DOHH2 (cell line): ENCODE results near the gene COMMD7.

Source experiments
- H3F3A ChIP-seq: fragments of 200-600 bp; sonication (generic), shearing (Covaris generic); 2 replicates; pipeline ENCODE4 v1.6.0; 2016; ENCODE audit warnings: antibody characterized with exemption, mild to moderate bottlenecking; ENCODE audit not compliant: control insufficient read depth, insufficient read depth
- H3K27ac ChIP-seq: fragments of 200-600 bp; sonication (generic); 2 replicates; pipeline ENCODE4 v1.5.1; 2014; ENCODE audit warnings: low read depth, mild to moderate bottlenecking, low read length, moderate library complexity
- H3K27me3 ChIP-seq: fragments of 200-600 bp; sonication (generic); 2 replicates; pipeline ENCODE4 v1.6.1; 2014; ENCODE audit warnings: mild to moderate bottlenecking, low read length, mixed read lengths; ENCODE audit not compliant: control insufficient read depth
- H3K36me3 ChIP-seq: fragments of 200-600 bp; sonication (generic); 2 replicates; pipeline ENCODE4 v1.6.1; 2014; ENCODE audit warnings: mild to moderate bottlenecking, low read length, moderate library complexity, mixed read lengths; ENCODE audit not compliant: control insufficient read depth
- H3K4me1 ChIP-seq: fragments of 200-600 bp; sonication (generic); 2 replicates; pipeline ENCODE4 v1.6.1; 2014; ENCODE audit warnings: mild to moderate bottlenecking, low read length, mixed read lengths; ENCODE audit not compliant: control insufficient read depth
- H3K4me2 ChIP-seq: fragments of 200-600 bp; sonication (generic); 2 replicates; pipeline ENCODE4 v1.6.0; 2014; ENCODE audit warnings: mild to moderate bottlenecking, low read length, moderate library complexity
- H3K4me3 ChIP-seq: fragments of 200-600 bp; sonication (generic); 2 replicates; pipeline ENCODE4 v1.5.1; 2014; ENCODE audit warnings: mild to moderate bottlenecking, low read length, mixed read lengths
- H3K79me2 ChIP-seq: fragments of 200-600 bp; sonication (generic); 2 replicates; pipeline ENCODE4 v1.6.1; 2014; ENCODE audit warnings: mild to moderate bottlenecking, low read length, mixed read lengths; ENCODE audit not compliant: control insufficient read depth
- H3K9me2 ChIP-seq: fragments of 200-600 bp; sonication (generic); replicated peaks from 2 replicates; pipeline ENCODE4 v1.6.1; 2014; ENCODE audit warnings: mild to moderate bottlenecking, low read length, mixed read lengths; ENCODE audit not compliant: control insufficient read depth
- H3K9me3 ChIP-seq: fragments of 200-600 bp; sonication (generic); 2 replicates; pipeline ENCODE4 v1.6.1; 2014; ENCODE audit warnings: antibody characterized with exemption, low read length, mixed read lengths; ENCODE audit not compliant: control insufficient read depth, insufficient read depth
- H4K20me1 ChIP-seq: fragments of 200-600 bp; sonication (generic); 2 replicates; pipeline ENCODE4 v1.6.0; 2014; ENCODE audit warnings: low read depth, mild to moderate bottlenecking, antibody characterized with exemption, low read length, moderate library complexity; ENCODE audit not compliant: control insufficient read depth, insufficient read depth
- EZH2phosphoT487 ChIP-seq: fragments of 200-600 bp; sonication (generic); IDR thresholded peaks from 2 replicates; pipeline ENCODE4 v1.6.1; 2017; ENCODE audit warnings: borderline replicate concordance, mild to moderate bottlenecking, antibody characterized with exemption, low read length, moderate library complexity, mixed read lengths
- TF ChIP-seq, protein P1 (sequence below): fragments of 200-600 bp; sonication (generic); IDR thresholded peaks from one replicate; pipeline ENCODE4 v1.5.1; 2014; ENCODE audit warnings: antibody characterized with exemption, mild to moderate bottlenecking, low read depth, low read length; ENCODE audit not compliant: poor library complexity, severe bottlenecking

COMMD7 gene

DNA sequence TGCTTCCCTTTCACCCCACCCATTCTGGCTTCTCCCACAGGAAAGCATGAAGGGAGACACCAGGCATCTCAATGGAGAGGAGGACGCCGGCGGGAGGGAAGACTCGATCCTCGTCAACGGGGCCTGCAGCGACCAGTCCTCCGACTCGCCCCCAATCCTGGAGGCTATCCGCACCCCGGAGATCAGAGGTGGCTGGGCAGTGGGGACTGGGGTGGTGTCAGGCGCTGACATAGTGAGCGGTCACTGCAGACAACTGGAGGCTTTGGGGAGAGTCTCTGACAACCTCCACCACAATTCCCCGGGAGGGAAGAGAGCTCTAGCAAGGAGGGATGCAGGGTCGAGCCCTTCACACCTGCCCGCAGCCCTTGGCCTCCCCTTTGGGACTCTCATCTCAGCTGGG, 37.0 kb upstream of the COMMD7 start:
- Histone ChIP-seq H3K9me2 (no peaks in the 10 kb centered on the region), H3K27me3 (no peaks in the 10 kb centered on the region), H4K20me1 (no peaks in the 10 kb centered on the region), H3K27ac (no peak overlapping the region), H3K9me3 (no peaks in the 10 kb centered on the region), H3K4me2 (no peak overlapping the region), H3K79me2 (no peaks in the 10 kb centered on the region), H3K4me3 (no peak overlapping the region), H3K36me3 (no peaks in the 10 kb centered on the region), H3K4me1 (no peaks in the 10 kb centered on the region; the same call in 1 of the 2 replicates), H3F3A (no peaks in the 10 kb centered on the region)
- TF ChIP-seq EZH2phosphoT487 = no peak
- TF ChIP-seq, protein P1, sequence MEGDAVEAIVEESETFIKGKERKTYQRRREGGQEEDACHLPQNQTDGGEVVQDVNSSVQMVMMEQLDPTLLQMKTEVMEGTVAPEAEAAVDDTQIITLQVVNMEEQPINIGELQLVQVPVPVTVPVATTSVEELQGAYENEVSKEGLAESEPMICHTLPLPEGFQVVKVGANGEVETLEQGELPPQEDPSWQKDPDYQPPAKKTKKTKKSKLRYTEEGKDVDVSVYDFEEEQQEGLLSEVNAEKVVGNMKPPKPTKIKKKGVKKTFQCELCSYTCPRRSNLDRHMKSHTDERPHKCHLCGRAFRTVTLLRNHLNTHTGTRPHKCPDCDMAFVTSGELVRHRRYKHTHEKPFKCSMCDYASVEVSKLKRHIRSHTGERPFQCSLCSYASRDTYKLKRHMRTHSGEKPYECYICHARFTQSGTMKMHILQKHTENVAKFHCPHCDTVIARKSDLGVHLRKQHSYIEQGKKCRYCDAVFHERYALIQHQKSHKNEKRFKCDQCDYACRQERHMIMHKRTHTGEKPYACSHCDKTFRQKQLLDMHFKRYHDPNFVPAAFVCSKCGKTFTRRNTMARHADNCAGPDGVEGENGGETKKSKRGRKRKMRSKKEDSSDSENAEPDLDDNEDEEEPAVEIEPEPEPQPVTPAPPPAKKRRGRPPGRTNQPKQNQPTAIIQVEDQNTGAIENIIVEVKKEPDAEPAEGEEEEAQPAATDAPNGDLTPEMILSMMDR = no peak

DNA sequence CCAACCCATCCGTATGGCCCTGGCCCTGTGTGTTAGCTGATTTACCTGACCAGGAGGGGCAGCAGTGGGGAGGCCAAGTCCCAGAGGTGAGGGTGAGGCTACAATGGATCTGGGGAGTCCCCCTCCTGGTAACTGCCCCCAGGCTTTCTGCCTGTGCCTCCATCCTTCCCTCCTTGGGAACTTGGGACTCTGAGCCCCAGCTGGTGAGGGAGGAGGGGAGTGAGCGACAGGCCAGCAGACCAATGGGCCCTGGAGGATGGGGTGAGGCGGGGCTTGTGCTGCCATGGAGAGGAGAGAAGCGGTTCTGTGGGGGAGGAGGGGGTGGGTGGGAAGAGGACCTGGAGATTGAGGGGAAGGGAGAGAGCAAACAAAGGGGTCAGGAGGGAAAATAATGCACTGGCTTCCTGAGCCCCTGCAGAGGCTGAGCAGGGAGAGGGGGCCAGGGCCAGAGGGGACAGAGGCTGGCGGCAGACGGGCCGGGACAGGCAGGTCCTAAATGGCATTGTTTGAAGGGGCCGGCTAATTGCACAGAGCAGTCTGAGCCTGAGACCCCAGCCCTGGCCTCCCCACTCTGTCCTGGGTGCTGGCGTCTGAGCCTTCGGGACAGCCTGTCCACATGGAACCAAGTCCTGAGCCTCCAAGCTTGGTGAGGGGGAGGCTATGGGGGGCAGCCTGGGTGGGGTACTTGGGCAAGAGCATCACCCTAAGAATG, 36.4 kb upstream of the COMMD7 start:
- no peak overlapping the region for H3K27ac ChIP-seq
- no peaks in the 10 kb centered on the region for H3K9me3 ChIP-seq
- no peaks in the 10 kb centered on the region for H3F3A ChIP-seq
- no peak overlapping the region for H3K4me3 ChIP-seq
- no peaks in the 10 kb centered on the region for H4K20me1 ChIP-seq
- TF ChIP-seq EZH2phosphoT487 = no peak
- TF ChIP-seq, protein P1 = no peak
- no peaks in the 10 kb centered on the region; the same call in 1 of the 2 replicates for H3K4me1 ChIP-seq
- H3K36me3 ChIP-seq = no peaks in the 10 kb centered on the region
- H3K4me2 ChIP-seq = no peak overlapping the region
- no peaks in the 10 kb centered on the region for H3K27me3 ChIP-seq
- no peaks in the 10 kb centered on the region for H3K9me2 ChIP-seq
- H3K79me2 ChIP-seq = no peaks in the 10 kb centered on the region

DNA sequence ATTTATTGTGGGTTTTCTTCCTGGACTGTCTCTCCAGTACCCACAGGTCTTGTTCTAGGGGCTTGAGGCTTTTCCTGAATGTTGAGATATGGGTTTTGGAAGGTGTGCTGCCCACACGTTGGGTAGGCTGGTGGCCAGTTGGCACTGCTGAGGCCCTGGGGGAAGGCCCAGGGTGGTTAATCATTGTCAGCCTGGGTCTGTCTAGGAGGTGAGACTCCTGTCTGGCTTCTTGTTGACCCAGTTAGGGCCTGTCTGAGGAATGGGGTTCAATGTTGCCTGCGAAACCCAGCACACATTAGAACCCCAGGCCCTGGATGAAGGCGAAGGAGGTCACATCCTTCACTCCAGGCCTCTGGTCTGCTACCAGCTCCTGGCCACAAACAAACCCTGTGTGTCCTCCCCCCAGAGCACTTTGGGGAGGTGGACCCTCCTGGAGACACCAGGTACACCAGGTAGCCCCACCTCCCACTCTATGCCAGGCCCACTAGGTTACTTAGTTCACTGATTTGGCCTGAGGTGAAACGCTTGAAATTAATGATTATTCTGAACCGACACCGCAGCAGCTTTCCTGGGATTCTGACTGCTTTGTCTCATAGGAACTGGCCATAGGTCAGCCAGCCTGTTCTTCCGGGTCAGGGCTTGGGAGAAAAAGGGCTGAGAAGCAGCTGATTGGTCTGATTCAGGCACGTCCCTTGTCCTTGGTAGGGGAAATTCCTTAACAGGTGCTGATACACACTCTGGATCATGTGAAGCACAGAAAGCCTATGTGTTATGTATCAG, 34.1 kb upstream of the COMMD7 start:
- Histone ChIP-seq H3K27ac (no peak overlapping the region), H3F3A (no peaks in the 10 kb centered on the region), H3K9me2 (no peaks in the 10 kb centered on the region), H4K20me1 (no peaks in the 10 kb centered on the region), H3K79me2 (no peaks in the 10 kb centered on the region), H3K4me3 (no peak overlapping the region), H3K4me2 (no peak overlapping the region), H3K27me3 (no peaks in the 10 kb centered on the region), H3K36me3 (no peaks in the 10 kb centered on the region), H3K9me3 (no peaks in the 10 kb centered on the region), H3K4me1 (no peaks in the 10 kb centered on the region; the same call in 1 of the 2 replicates)
- TF ChIP-seq, protein P1 = no peak
- TF ChIP-seq EZH2phosphoT487 = no peak
